Astrocyte of the cerebellum (primary cell): ENCODE results near the gene CCKAR.

Source experiments
- DNase-seq: peaks from one replicate; pipeline ENCODE4 v3.0.0-alpha.2; 2011; ENCODE audit warnings: low read depth
- H3K4me3 ChIP-seq: 2 replicates; pipeline ENCODE4 v1.5.1; 2011; ENCODE audit warnings: mild to moderate bottlenecking, low read depth, low read length, moderate library complexity
- CTCF ChIP-seq: IDR thresholded peaks from 2 replicates; pipeline ENCODE4 v1.5.1; 2012; ENCODE audit warnings: low read length, low read depth, moderate library complexity, mild to moderate bottlenecking; ENCODE audit errors: missing control alignments
- in situ Hi-C: cut with HindIII; loops from 2 replicates; pipeline ENCODE4 v1.10.0; 2017; ENCODE audit warnings: low sequenced_read_pairs

Gene CCKAR

GRCh38 chr4:26471890-26472289 lies 18.4 kb downstream of the CCKAR start:
- no peak overlapping the region for H3K4me3 ChIP-seq
- no peak for TF ChIP-seq CTCF
- in situ Hi-C loops = no loop called here
- no peak for DNase-seq

DNA sequence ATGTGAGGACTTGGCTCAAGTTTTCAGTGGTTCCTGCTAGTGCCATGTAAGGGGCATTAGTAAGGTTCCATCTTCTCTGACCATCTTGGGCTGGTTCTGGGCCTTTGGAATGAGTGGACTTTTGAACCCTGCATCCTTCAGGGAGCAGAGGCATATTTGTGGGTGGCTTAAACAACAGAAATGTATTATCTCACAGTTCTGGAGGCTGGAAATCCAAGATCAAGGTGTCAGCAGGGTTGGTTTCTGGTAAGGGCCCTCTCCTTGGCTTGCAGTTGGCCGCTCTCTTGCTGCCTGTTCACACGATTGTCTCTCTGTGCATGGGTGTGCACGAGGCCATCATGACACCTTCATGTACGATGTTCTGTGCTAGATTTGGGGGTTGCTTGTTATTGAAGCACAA lies 21.3 kb downstream of the CCKAR start:
- DNase-seq = no peak
- in situ Hi-C loops = no loop called here
- TF ChIP-seq CTCF = no peak

DNA sequence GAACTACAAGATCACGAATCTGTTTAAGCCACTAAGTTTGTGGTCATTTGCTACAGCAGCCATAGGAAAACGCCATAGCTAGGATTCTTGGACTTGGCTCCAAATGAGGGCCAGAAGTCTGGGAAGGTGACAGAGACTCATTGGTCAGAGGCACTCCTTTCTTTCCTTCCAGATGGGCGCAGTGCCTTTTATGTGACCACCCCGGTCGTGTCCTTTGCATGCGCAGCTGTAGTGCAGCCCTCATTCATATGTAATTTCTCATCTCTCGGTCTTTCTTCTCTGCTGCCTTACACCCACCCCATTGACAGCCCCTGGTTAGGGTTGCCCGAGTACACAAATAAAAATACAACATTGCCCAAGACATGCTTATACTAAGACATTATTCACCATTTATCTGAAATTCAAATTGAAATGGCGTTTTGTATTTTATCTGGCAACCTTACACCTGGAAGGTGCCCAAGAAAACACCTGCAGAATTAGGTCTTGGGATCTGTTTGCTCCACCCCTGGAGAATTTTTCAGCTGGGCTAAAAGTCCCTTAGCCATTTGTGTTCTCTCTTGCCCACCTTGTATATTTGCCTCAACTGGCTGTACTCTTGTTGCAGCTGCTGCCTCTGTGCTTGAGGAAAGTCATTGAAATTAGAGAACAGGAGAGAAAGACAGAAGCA lies 21.9 kb downstream of the CCKAR start:
- DNase-seq = no peak
- TF ChIP-seq CTCF = no peak
- H3K4me3 ChIP-seq = no peak overlapping the region
- in situ Hi-C loops = no loop called here

More for the DNA sequence above, 21.3 kb downstream of the CCKAR start:
- H3K4me3 ChIP-seq = no peak overlapping the region

GRCh38 chr4:26467724-26468123 lies 22.6 kb downstream of the CCKAR start:
- no peak overlapping the region for H3K4me3 ChIP-seq
- no peak for TF ChIP-seq CTCF
- DNase-seq = no peak
- in situ Hi-C loops = no loop called here

- no peak for DNase-seq
- in situ Hi-C loops = no loop called here
- no peak overlapping the region for H3K4me3 ChIP-seq
- TF ChIP-seq CTCF = no peak
Observed at GRCh38 chr4:26466578-26467270, 23.6 kb downstream of the CCKAR start.

GRCh38 chr4:26464420-26465095 lies 25.7 kb downstream of the CCKAR start:
- in situ Hi-C loops = no loop called here
- H3K4me3 ChIP-seq = no peak overlapping the region
- DNase-seq = no peak
- no peak for TF ChIP-seq CTCF
